Measurements from ENCODE around the gene XPA. TPM values are rescaled to one million over a fixed set of nuclear protein-coding genes. Genes with fewer than 3 reads are reported as not detected.
A peak's percentile ranks its signal among the peaks of the same experiment; 100 is the strongest.
"Not testable (repeated sequence)": the region's sequence is repeated elsewhere in the genome, so short reads cannot be mapped to it uniquely, and the experiment has no call there.

XPA gene
- total and polyA plus RNA-seq, 2 donors (not counting 1 experiment from before 2014, with no cell fraction given) = 6.1 to 9.7 TPM

GRCh38 chr9:97704851-97705250 is 7.7 kb upstream of the XPA start:
- Histone ChIP-seq H4K20me1 (ENCODE audit: control insufficient read depth, extremely low read depth, insufficient read depth, low read length) (no peaks in the 10 kb centered on the region), H3K27me3 (ENCODE audit: control insufficient read depth, insufficient read depth, low read length) (peaks cover 4% of the 10 kb centered on the region), H3K36me3 (ENCODE audit: control insufficient read depth, insufficient read depth, low read length) (no peaks in the 10 kb centered on the region), H3K9me3 (ENCODE audit: control insufficient read depth, insufficient read depth, low read depth, low read length) (no peaks in the 10 kb centered on the region), H3K79me2 (ENCODE audit: control insufficient read depth, insufficient read depth, low read length) (no peaks in the 10 kb centered on the region), H3K4me1 (ENCODE audit: control insufficient read depth, extremely low read depth, insufficient read depth, low read length) (peaks cover 3% of the 10 kb centered on the region), H3K4me3 (replicated peaks in 1 of 4; ENCODE audit: control extremely low read depth in 1 of 4, insufficient read depth in 1 of 4, low read depth in 3 of 4, low read length in 4 of 4) (no peak overlapping the region), H3K9ac (ENCODE audit: insufficient read depth, low read length) (no peak overlapping the region), H2AFZ (ENCODE audit: low read length) (no peak overlapping the region), H3K4me2 (ENCODE audit: extremely low read depth, insufficient read depth, low read length) (no peak overlapping the region), H3K27ac (ENCODE audit: insufficient read depth, low read length) (no peak overlapping the region)
- TF ChIP-seq EZH2 (IDR thresholded peaks at IDR 0.05; ENCODE audit: low read length, missing control alignments) (no peak), CTCF (conservative IDR thresholded peaks at IDR 0.05 in 1 of 2, IDR thresholded peaks at IDR 0.05 in 1 of 2; ENCODE audit: low read depth in 1 of 2, low read length in 2 of 2) (no peak)
- peak in 1 of 2 donors; percentile 13 for DNase-seq (ENCODE audit: low read depth in 2 of 2)

GRCh38 chr9:97704345-97704677 is 7.2 kb upstream of the XPA start:
- Histone ChIP-seq H3K79me2 (ENCODE audit: control insufficient read depth, insufficient read depth, low read length) (no peaks in the 10 kb centered on the region), H3K9me3 (ENCODE audit: control insufficient read depth, insufficient read depth, low read depth, low read length) (no peaks in the 10 kb centered on the region), H3K4me2 (ENCODE audit: extremely low read depth, insufficient read depth, low read length) (no peak overlapping the region), H4K20me1 (ENCODE audit: control insufficient read depth, extremely low read depth, insufficient read depth, low read length) (no peaks in the 10 kb centered on the region), H3K27ac (ENCODE audit: insufficient read depth, low read length) (no peak overlapping the region), H3K4me3 (replicated peaks in 1 of 4; ENCODE audit: control extremely low read depth in 1 of 4, insufficient read depth in 1 of 4, low read depth in 3 of 4, low read length in 4 of 4) (no peak overlapping the region), H3K27me3 (ENCODE audit: control insufficient read depth, insufficient read depth, low read length) (peaks cover 4% of the 10 kb centered on the region), H3K36me3 (ENCODE audit: control insufficient read depth, insufficient read depth, low read length) (no peaks in the 10 kb centered on the region), H3K4me1 (ENCODE audit: control insufficient read depth, extremely low read depth, insufficient read depth, low read length) (peaks cover 3% of the 10 kb centered on the region), H3K9ac (ENCODE audit: insufficient read depth, low read length) (no peak overlapping the region), H2AFZ (ENCODE audit: low read length) (no peak overlapping the region)
- no peak for TF ChIP-seq CTCF (conservative IDR thresholded peaks at IDR 0.05 in 1 of 2, IDR thresholded peaks at IDR 0.05 in 1 of 2; ENCODE audit: low read depth in 1 of 2, low read length in 2 of 2)
- no peak for TF ChIP-seq EZH2 (IDR thresholded peaks at IDR 0.05; ENCODE audit: low read length, missing control alignments)
- peak in 1 of 2 donors; percentile 8 for DNase-seq (ENCODE audit: low read depth in 2 of 2)

GRCh38 chr9:97703437-97704344 is 6.6 kb upstream of the XPA start:
- Histone ChIP-seq H3K9ac (ENCODE audit: insufficient read depth, low read length) (no peak overlapping the region), H3K36me3 (ENCODE audit: control insufficient read depth, insufficient read depth, low read length) (no peaks in the 10 kb centered on the region), H4K20me1 (ENCODE audit: control insufficient read depth, extremely low read depth, insufficient read depth, low read length) (no peaks in the 10 kb centered on the region), H2AFZ (ENCODE audit: low read length) (no peak overlapping the region), H3K27me3 (ENCODE audit: control insufficient read depth, insufficient read depth, low read length) (peaks cover 4% of the 10 kb centered on the region), H3K4me1 (ENCODE audit: control insufficient read depth, extremely low read depth, insufficient read depth, low read length) (peaks cover 3% of the 10 kb centered on the region), H3K9me3 (ENCODE audit: control insufficient read depth, insufficient read depth, low read depth, low read length) (no peaks in the 10 kb centered on the region), H3K79me2 (ENCODE audit: control insufficient read depth, insufficient read depth, low read length) (no peaks in the 10 kb centered on the region), H3K4me2 (ENCODE audit: extremely low read depth, insufficient read depth, low read length) (peak overlapping the region; percentile 5), H3K4me3 (replicated peaks in 1 of 4; ENCODE audit: control extremely low read depth in 1 of 4, insufficient read depth in 1 of 4, low read depth in 3 of 4, low read length in 4 of 4) (no peak overlapping the region), H3K27ac (ENCODE audit: insufficient read depth, low read length) (no peak overlapping the region)
- peak; percentile 75 to 97 for DNase-seq (ENCODE audit: low read depth in 2 of 2)
- TF ChIP-seq EZH2 (IDR thresholded peaks at IDR 0.05; ENCODE audit: low read length, missing control alignments) = no peak
- TF ChIP-seq CTCF (conservative IDR thresholded peaks at IDR 0.05 in 1 of 2, IDR thresholded peaks at IDR 0.05 in 1 of 2; ENCODE audit: low read depth in 1 of 2, low read length in 2 of 2) = no peak

GRCh38 chr9:97699824-97700223 is 2.7 kb upstream of the XPA start:
- DNase-seq (ENCODE audit: low read depth in 2 of 2); H2AFZ ChIP-seq (ENCODE audit: low read length); H3K36me3 ChIP-seq (ENCODE audit: control insufficient read depth, insufficient read depth, low read length); H3K9me3 ChIP-seq (ENCODE audit: control insufficient read depth, insufficient read depth, low read depth, low read length); H4K20me1 ChIP-seq (ENCODE audit: control insufficient read depth, extremely low read depth, insufficient read depth, low read length); H3K4me3 ChIP-seq (replicated peaks in 1 of 4; ENCODE audit: control extremely low read depth in 1 of 4, insufficient read depth in 1 of 4, low read depth in 3 of 4, low read length in 4 of 4); H3K9ac ChIP-seq (ENCODE audit: insufficient read depth, low read length); H3K4me1 ChIP-seq (ENCODE audit: control insufficient read depth, extremely low read depth, insufficient read depth, low read length); H3K27ac ChIP-seq (ENCODE audit: insufficient read depth, low read length); H3K27me3 ChIP-seq (ENCODE audit: control insufficient read depth, insufficient read depth, low read length); H3K4me2 ChIP-seq (ENCODE audit: extremely low read depth, insufficient read depth, low read length): not testable (repeated sequence)
- peaks cover 19% of the 10 kb centered on the region for H3K79me2 ChIP-seq (ENCODE audit: control insufficient read depth, insufficient read depth, low read length)

Data from fibroblast of lung (primary cell).